HepG2 (cell line): Measurements from ENCODE around the gene DAZAP1. TPM values are rescaled to one million over a fixed set of nuclear protein-coding genes. Genes with fewer than 3 reads are reported as not detected.

ENCODE experiments used
- ATRX ChIP-seq: sonication (generic); formaldehyde crosslinking; IDR thresholded peaks from 2 replicates; pipeline ENCODE4 v1.4.0; 2020; ENCODE audit warnings: missing genetic modification reagents, borderline replicate concordance
- CHD2 ChIP-seq: IDR thresholded peaks from 2 replicates; pipeline ENCODE4 v1.6.1; 2011; ENCODE audit warnings: low read depth, low read length, improper control_type of control experiment
- NFYC ChIP-seq: IDR thresholded peaks from 2 replicates; pipeline ENCODE4 v1.6.1; 2016; ENCODE audit warnings: missing genetic modification reagents, missing compliant biosample characterization
- NONO ChIP-seq, 2 experiments: fragments of 450-650 bp in 1 of 2; sonication (generic) in 1 of 2; formaldehyde crosslinking in 1 of 2; IDR thresholded peaks in 1 of 2; conservative IDR thresholded peaks in 1 of 2; 2 replicates each; pipeline versions ENCODE4 v1.6.1 to v1.8.0; 2017 to 2022; ENCODE audit warnings: mild to moderate bottlenecking in 1 of 2, missing genetic modification reagents in 1 of 2, moderate library complexity in 1 of 2
- NR2F6 ChIP-seq, 2 experiments: IDR thresholded peaks; 2 replicates each; pipeline ENCODE4 v1.6.1; 2016; ENCODE audit warnings: antibody characterized with exemption in 1 of 2, mild to moderate bottlenecking in 1 of 2
- POLR2AphosphoS2 ChIP-seq: IDR thresholded peaks from 2 replicates; pipeline ENCODE4 v1.6.1; 2011; ENCODE audit warnings: low read depth, low read length, improper control_type of control experiment
- POLR2G ChIP-seq: fragments of 200-400 bp; formaldehyde crosslinking; IDR thresholded peaks from 2 replicates; pipeline ENCODE4 v1.6.1; 2018; ENCODE audit warnings: mild to moderate bottlenecking, low read depth, low read length, moderate library complexity
- SUZ12 ChIP-seq: fragments of 150-350 bp; IDR thresholded peaks from 2 replicates; pipeline ENCODE4 v1.6.1; 2014; ENCODE audit warnings: low read depth, low read length
- ZMAT5 ChIP-seq: sonication (generic); formaldehyde crosslinking; IDR thresholded peaks from 2 replicates; pipeline ENCODE4 v1.5.0; 2020; ENCODE audit warnings: mild to moderate bottlenecking, low read depth, missing genetic modification reagents, borderline replicate concordance
- ZNF567 ChIP-seq: sonication (generic); formaldehyde crosslinking; IDR thresholded peaks from 2 replicates; pipeline ENCODE4 v1.8.1; 2023; ENCODE audit warnings: mild to moderate bottlenecking, missing genetic modification reagents, borderline replicate concordance
- ZNF597 ChIP-seq: sonication (generic); formaldehyde crosslinking; IDR thresholded peaks from 2 replicates; pipeline ENCODE4 v1.5.0; 2020; ENCODE audit warnings: missing genetic modification reagents
- ZNF780A ChIP-seq: sonication (generic); formaldehyde crosslinking; IDR thresholded peaks from 2 replicates; pipeline ENCODE4 v1.8.0; 2022; ENCODE audit warnings: mild to moderate bottlenecking, missing genetic modification reagents, moderate library complexity
- polyA plus RNA-seq, 8 experiments: library from polyadenylated mRNA; depleted of rRNA in 3 of 8; stranded (reverse) in 7 of 8; unstranded in 1 of 8; fragments of >200 nt; fragmentation: Illumina TruSeq in 4 of 8; extraction: Trizol in 4 of 8; gene quantifications; 2 replicates each; pipeline versions ENCODE4 v1.2.1 to v1.2.3, GENCODE V29; 2011 to 2016; ENCODE audit warnings: low read depth in 4 of 8, missing spikeins in 1 of 8, mixed read lengths in 1 of 8; ENCODE audit not compliant: insufficient read depth in 1 of 8
- total RNA-seq, 5 experiments: library from RNA; depleted of rRNA; stranded (reverse); fragments of >200 nt; fragmentation: Illumina TruSeq; extraction: Trizol; gene quantifications; 2 replicates each; pipeline ENCODE4 v1.2.3, GENCODE V29; 2016; ENCODE audit warnings: low read depth in 1 of 5
- TF ChIP-seq, protein P1 (sequence below): sonication (generic); formaldehyde crosslinking; IDR thresholded peaks from 2 replicates; pipeline ENCODE4 v1.4.0; 2020; ENCODE audit warnings: missing genetic modification reagents, borderline replicate concordance
- TF ChIP-seq, protein P2 (sequence below): IDR thresholded peaks from 2 replicates; pipeline ENCODE4 v1.6.1; 2012; ENCODE audit warnings: low read length, improper control_type of control experiment
- TF ChIP-seq, protein P3 (sequence below): sonication (generic); formaldehyde crosslinking; IDR thresholded peaks from 2 replicates; pipeline ENCODE4 v1.5.0; 2020; ENCODE audit warnings: mild to moderate bottlenecking, missing genetic modification reagents

DAZAP1 gene
- total and polyA plus RNA-seq, 2 of the 13 experiments (the other 11 are each of a cell fraction or from before 2014, with no cell fraction given): 63.3 to 79.2 TPM

DNA sequence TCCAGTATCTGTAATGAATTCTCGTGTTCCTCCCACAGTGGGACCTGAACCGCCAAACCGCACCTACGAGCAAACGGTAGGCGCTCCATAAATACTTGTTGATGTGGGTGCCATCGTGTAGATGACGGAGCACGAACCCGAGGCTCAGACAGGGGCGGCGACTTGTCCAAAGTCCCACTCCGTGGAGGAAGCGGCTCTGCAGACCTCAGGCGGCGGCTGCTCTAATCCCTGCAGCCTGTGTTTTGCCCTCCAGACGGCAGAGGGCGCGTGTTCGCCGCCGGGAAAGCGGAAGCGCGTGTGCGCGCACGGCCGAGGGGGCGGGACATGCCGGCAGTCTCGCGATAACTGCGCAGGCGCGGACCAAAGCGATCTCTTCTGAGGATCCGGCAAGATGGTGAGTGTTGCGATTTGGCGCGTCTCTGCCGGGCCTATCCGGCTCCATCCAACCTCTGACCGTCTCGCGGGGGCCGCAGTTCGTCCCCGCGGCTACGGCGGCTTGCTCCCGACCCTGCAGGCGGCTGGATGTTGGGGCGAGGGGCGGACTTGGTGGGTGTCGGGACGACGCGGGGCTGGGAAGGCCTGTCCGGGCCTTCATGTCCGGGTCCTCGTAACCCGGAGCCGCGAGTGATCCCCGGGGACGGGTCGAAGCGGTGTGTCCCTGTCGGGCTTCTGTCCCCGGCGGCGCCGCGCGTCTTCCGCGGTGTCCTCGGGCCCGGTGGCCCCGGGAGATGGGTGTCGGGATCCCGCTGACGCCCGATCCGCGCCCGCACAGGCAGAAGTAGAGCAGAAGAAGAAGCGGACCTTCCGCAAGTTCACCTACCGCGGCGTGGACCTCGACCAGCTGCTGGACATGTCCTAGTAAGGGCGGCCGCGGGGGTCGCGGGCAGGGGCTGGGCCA lies 30.9 kb downstream of the DAZAP1 start, which contains the start of gene RPS15 (continued):
- TF ChIP-seq, protein P1, sequence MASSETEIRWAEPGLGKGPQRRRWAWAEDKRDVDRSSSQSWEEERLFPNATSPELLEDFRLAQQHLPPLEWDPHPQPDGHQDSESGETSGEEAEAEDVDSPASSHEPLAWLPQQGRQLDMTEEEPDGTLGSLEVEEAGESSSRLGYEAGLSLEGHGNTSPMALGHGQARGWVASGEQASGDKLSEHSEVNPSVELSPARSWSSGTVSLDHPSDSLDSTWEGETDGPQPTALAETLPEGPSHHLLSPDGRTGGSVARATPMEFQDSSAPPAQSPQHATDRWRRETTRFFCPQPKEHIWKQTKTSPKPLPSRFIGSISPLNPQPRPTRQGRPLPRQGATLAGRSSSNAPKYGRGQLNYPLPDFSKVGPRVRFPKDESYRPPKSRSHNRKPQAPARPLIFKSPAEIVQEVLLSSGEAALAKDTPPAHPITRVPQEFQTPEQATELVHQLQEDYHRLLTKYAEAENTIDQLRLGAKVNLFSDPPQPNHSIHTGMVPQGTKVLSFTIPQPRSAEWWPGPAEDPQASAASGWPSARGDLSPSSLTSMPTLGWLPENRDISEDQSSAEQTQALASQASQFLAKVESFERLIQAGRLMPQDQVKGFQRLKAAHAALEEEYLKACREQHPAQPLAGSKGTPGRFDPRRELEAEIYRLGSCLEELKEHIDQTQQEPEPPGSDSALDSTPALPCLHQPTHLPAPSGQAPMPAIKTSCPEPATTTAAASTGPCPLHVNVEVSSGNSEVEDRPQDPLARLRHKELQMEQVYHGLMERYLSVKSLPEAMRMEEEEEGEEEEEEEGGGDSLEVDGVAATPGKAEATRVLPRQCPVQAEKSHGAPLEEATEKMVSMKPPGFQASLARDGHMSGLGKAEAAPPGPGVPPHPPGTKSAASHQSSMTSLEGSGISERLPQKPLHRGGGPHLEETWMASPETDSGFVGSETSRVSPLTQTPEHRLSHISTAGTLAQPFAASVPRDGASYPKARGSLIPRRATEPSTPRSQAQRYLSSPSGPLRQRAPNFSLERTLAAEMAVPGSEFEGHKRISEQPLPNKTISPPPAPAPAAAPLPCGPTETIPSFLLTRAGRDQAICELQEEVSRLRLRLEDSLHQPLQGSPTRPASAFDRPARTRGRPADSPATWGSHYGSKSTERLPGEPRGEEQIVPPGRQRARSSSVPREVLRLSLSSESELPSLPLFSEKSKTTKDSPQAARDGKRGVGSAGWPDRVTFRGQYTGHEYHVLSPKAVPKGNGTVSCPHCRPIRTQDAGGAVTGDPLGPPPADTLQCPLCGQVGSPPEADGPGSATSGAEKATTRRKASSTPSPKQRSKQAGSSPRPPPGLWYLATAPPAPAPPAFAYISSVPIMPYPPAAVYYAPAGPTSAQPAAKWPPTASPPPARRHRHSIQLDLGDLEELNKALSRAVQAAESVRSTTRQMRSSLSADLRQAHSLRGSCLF (CRISPR knock-in tag): no peak
- TF ChIP-seq CHD2: peak; percentile 98
- peak; percentile 98 for TF ChIP-seq POLR2G
- TF ChIP-seq, protein P2, sequence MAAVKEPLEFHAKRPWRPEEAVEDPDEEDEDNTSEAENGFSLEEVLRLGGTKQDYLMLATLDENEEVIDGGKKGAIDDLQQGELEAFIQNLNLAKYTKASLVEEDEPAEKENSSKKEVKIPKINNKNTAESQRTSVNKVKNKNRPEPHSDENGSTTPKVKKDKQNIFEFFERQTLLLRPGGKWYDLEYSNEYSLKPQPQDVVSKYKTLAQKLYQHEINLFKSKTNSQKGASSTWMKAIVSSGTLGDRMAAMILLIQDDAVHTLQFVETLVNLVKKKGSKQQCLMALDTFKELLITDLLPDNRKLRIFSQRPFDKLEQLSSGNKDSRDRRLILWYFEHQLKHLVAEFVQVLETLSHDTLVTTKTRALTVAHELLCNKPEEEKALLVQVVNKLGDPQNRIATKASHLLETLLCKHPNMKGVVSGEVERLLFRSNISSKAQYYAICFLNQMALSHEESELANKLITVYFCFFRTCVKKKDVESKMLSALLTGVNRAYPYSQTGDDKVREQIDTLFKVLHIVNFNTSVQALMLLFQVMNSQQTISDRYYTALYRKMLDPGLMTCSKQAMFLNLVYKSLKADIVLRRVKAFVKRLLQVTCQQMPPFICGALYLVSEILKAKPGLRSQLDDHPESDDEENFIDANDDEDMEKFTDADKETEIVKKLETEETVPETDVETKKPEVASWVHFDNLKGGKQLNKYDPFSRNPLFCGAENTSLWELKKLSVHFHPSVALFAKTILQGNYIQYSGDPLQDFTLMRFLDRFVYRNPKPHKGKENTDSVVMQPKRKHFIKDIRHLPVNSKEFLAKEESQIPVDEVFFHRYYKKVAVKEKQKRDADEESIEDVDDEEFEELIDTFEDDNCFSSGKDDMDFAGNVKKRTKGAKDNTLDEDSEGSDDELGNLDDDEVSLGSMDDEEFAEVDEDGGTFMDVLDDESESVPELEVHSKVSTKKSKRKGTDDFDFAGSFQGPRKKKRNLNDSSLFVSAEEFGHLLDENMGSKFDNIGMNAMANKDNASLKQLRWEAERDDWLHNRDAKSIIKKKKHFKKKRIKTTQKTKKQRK: no peak
- TF ChIP-seq ZNF567: peak; percentile 94; the same call in 1 of the 2 replicates
- TF ChIP-seq NR2F6 (IDR thresholded peaks at IDR 0.05): no peak; the same call in 1 of the 2 replicates
- peak; percentile 90 for TF ChIP-seq NR2F6 (CRISPR knock-in tag; IDR thresholded peaks at IDR 0.05)
- no peak for TF ChIP-seq NONO (IDR thresholded peaks at IDR 0.05)
- TF ChIP-seq NONO (CRISPR knock-in tag; conservative IDR thresholded peaks at IDR 0.05): peak; percentile 99
- no peak for TF ChIP-seq SUZ12
- TF ChIP-seq POLR2AphosphoS2: peak; percentile 95; the same call in 1 of the 2 replicates
- TF ChIP-seq ZNF780A (CRISPR knock-in tag): peak; percentile 94
- TF ChIP-seq, protein P3, sequence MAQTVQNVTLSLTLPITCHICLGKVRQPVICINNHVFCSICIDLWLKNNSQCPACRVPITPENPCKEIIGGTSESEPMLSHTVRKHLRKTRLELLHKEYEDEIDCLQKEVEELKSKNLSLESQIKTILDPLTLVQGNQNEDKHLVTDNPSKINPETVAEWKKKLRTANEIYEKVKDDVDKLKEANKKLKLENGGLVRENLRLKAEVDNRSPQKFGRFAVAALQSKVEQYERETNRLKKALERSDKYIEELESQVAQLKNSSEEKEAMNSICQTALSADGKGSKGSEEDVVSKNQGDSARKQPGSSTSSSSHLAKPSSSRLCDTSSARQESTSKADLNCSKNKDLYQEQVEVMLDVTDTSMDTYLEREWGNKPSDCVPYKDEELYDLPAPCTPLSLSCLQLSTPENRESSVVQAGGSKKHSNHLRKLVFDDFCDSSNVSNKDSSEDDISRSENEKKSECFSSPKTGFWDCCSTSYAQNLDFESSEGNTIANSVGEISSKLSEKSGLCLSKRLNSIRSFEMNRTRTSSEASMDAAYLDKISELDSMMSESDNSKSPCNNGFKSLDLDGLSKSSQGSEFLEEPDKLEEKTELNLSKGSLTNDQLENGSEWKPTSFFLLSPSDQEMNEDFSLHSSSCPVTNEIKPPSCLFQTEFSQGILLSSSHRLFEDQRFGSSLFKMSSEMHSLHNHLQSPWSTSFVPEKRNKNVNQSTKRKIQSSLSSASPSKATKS (CRISPR knock-in tag): no peak; the same call in 1 of the 2 replicates
- TF ChIP-seq NFYC (CRISPR knock-in tag): peak; percentile 54; the same call in 1 of the 2 replicates
- 0 out of 2 replicates have a peak, but pooled peaks have one; percentile 24 for TF ChIP-seq ZNF597
- no peak for TF ChIP-seq ZMAT5
- TF ChIP-seq ATRX (CRISPR knock-in tag): no peak
